ENCODE measurements around the gene SPIRE2. TPM values are rescaled to one million over a fixed set of nuclear protein-coding genes. Genes with fewer than 3 reads are reported as not detected.
A peak's percentile ranks its signal among the peaks of the same experiment; 100 is the strongest.
"Not testable (repeated sequence)": the region's sequence is repeated elsewhere in the genome, so short reads cannot be mapped to it uniquely, and the experiment has no call there.

SPIRE2 gene
- total RNA-seq, 1 donor, result 0.72 TPM

DNA sequence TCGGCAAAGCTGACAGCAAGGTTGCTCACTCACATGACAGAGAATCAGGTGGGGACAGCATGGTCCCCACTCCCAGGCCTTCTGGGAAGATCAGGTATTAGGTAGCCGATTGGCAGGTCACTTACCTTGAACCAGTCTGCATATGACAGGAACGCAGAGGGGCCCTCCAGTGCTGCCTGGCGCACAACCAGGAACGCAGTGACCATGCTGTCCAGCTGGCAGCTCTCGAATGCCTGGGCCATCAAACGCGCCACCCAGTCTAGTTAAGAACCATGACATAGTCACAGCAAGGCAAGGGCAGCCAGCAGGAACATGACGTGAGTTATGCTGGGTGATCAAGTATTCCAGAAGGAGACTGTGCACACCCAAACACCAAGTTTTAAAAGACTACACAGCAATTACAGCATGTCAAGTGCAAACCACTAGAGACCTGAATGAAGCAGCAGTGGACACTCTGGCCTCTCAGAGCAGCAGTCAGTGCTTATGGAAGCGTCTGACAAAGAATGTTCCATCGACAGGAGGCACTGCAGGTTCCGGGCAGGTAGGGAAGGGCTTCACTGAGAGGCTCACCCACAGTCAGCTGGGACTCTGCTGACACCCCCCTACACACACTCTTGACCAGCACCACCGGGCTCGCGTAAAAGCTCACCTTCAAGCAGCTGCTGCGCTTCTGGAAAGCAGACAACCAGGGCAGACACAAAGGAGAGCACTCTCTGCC is 36.8 kb upstream of the SPIRE2 start:
- Histone ChIP-seq H4K20me1 (ENCODE audit: insufficient read depth, low read length) (no peaks in the 10 kb centered on the region), H3K4me1 (ENCODE audit: insufficient read depth, low read length) (no peaks in the 10 kb centered on the region), H3K36me3 (ENCODE audit: insufficient read depth, low read length) (peaks cover 29% of the 10 kb centered on the region), H3K27ac (ENCODE audit: low read depth, low read length) (no peak overlapping the region), H3K79me2 (ENCODE audit: insufficient read depth, low read length) (no peaks in the 10 kb centered on the region), H2AFZ (ENCODE audit: low read length) (no peak overlapping the region), H3K4me3 (ENCODE audit: insufficient read depth, low read length) (no peak overlapping the region), H3K27me3 (ENCODE audit: insufficient read depth, low read length) (no peaks in the 10 kb centered on the region), H3K9me3 (ENCODE audit: low read depth, low read length) (no peaks in the 10 kb centered on the region), H3K4me2 (ENCODE audit: insufficient read depth, low read length) (no peak overlapping the region)
- DNase-seq (ENCODE audit: insufficient read length, low spot score, missing footprints), result no peak
- TF ChIP-seq, protein P1, sequence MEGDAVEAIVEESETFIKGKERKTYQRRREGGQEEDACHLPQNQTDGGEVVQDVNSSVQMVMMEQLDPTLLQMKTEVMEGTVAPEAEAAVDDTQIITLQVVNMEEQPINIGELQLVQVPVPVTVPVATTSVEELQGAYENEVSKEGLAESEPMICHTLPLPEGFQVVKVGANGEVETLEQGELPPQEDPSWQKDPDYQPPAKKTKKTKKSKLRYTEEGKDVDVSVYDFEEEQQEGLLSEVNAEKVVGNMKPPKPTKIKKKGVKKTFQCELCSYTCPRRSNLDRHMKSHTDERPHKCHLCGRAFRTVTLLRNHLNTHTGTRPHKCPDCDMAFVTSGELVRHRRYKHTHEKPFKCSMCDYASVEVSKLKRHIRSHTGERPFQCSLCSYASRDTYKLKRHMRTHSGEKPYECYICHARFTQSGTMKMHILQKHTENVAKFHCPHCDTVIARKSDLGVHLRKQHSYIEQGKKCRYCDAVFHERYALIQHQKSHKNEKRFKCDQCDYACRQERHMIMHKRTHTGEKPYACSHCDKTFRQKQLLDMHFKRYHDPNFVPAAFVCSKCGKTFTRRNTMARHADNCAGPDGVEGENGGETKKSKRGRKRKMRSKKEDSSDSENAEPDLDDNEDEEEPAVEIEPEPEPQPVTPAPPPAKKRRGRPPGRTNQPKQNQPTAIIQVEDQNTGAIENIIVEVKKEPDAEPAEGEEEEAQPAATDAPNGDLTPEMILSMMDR (IDR thresholded peaks at IDR 0.05; ENCODE audit: extremely low read depth, low read depth, low read length), result no peak

DNA sequence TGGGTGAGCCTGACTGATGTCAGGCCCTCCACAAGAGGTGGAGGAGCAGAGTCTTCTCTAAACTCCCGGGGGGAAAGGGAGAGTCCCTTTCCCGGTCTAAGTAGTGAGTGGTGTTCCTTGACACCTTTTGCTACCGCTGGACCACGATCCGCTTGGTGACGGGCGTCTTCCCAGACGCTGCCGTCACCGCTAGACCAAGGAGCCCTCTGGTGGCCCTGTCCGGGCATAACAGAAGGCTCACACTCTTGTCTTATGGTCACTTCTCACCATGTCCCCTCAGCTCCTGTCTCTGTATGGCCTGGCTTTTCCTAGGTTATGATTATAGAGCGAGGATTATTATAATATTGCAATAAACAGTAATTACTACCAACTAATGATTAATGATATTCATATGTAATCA is 35.2 kb upstream of the SPIRE2 start:
- H3K27me3 ChIP-seq (ENCODE audit: insufficient read depth, low read length); H3K9me3 ChIP-seq (ENCODE audit: low read depth, low read length); H3K27ac ChIP-seq (ENCODE audit: low read depth, low read length); H3K4me1 ChIP-seq (ENCODE audit: insufficient read depth, low read length); DNase-seq (ENCODE audit: insufficient read length, low spot score, missing footprints); H3K79me2 ChIP-seq (ENCODE audit: insufficient read depth, low read length); H3K4me2 ChIP-seq (ENCODE audit: insufficient read depth, low read length); H3K4me3 ChIP-seq (ENCODE audit: insufficient read depth, low read length); H4K20me1 ChIP-seq (ENCODE audit: insufficient read depth, low read length): not testable (repeated sequence)
- TF ChIP-seq, protein P1 (IDR thresholded peaks at IDR 0.05; ENCODE audit: extremely low read depth, low read depth, low read length), result peak; percentile 45
- peak overlapping the region; percentile 81 for H2AFZ ChIP-seq (ENCODE audit: low read length)
- H3K36me3 ChIP-seq (ENCODE audit: insufficient read depth, low read length), result peaks cover 33% of the 10 kb centered on the region

DNA sequence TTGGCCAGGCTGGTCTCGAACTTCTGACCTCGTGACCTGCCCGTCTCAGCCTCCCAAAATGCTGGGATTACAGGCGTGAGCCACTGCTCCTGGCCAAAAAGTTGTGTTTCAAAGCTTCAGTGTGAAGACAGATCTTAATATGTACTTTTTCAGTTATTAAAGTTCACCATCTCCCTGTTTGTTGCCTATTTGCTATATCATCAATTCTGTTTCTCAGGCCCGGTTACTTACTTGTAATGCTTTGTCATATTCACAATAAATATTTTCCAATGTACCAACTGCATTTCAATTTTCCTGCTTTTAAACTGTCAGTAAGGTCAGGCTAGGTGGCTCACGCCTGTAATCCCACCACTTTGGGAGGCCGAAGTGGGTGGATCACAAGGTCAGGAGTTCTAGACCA is 34.3 kb upstream of the SPIRE2 start:
- no peaks in the 10 kb centered on the region for H3K27me3 ChIP-seq (ENCODE audit: insufficient read depth, low read length)
- no peaks in the 10 kb centered on the region for H3K4me1 ChIP-seq (ENCODE audit: insufficient read depth, low read length)
- TF ChIP-seq, protein P1 (IDR thresholded peaks at IDR 0.05; ENCODE audit: extremely low read depth, low read depth, low read length), result no peak
- no peak overlapping the region for H3K4me3 ChIP-seq (ENCODE audit: insufficient read depth, low read length)
- H3K79me2 ChIP-seq (ENCODE audit: insufficient read depth, low read length), result no peaks in the 10 kb centered on the region
- no peak overlapping the region for H2AFZ ChIP-seq (ENCODE audit: low read length)
- H4K20me1 ChIP-seq (ENCODE audit: insufficient read depth, low read length), result no peaks in the 10 kb centered on the region
- H3K36me3 ChIP-seq (ENCODE audit: insufficient read depth, low read length), result peaks cover 34% of the 10 kb centered on the region
- no peaks in the 10 kb centered on the region for H3K9me3 ChIP-seq (ENCODE audit: low read depth, low read length)
- H3K27ac ChIP-seq (ENCODE audit: low read depth, low read length), result no peak overlapping the region
- DNase-seq (ENCODE audit: insufficient read length, low spot score, missing footprints), result no peak
- H3K4me2 ChIP-seq (ENCODE audit: insufficient read depth, low read length), result no peak overlapping the region

DNA sequence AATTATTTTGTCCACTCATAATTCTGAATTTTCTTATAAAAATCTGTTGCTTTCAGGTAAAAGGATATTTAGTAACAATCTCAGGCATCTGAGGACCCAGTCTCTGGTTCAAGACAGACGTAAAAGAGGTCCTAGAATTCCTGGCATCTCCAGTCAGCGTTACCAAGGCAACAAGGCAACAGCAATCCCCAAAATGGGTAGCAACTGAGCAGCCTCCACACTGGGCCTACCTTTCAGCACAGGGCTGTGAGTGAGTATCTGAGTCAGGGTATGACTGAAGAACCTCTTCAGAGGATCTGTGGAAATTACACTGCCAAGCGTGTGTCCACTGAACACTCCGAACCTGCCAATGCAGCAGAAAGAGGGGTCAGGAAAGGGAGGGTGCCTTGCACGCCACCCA is 32.6 kb upstream of the SPIRE2 start:
- Histone ChIP-seq H3K79me2 (ENCODE audit: insufficient read depth, low read length) (no peaks in the 10 kb centered on the region), H4K20me1 (ENCODE audit: insufficient read depth, low read length) (no peaks in the 10 kb centered on the region), H2AFZ (ENCODE audit: low read length) (no peak overlapping the region), H3K27me3 (ENCODE audit: insufficient read depth, low read length) (no peaks in the 10 kb centered on the region), H3K27ac (ENCODE audit: low read depth, low read length) (no peak overlapping the region), H3K9me3 (ENCODE audit: low read depth, low read length) (no peaks in the 10 kb centered on the region), H3K4me3 (ENCODE audit: insufficient read depth, low read length) (no peak overlapping the region), H3K4me1 (ENCODE audit: insufficient read depth, low read length) (no peaks in the 10 kb centered on the region), H3K4me2 (ENCODE audit: insufficient read depth, low read length) (no peak overlapping the region), H3K36me3 (ENCODE audit: insufficient read depth, low read length) (peaks cover 26% of the 10 kb centered on the region)
- TF ChIP-seq, protein P1 (IDR thresholded peaks at IDR 0.05; ENCODE audit: extremely low read depth, low read depth, low read length), result no peak
- no peak for DNase-seq (ENCODE audit: insufficient read length, low spot score, missing footprints)

All from osteoblast (primary cell).